ENCODE results near the gene PIGB.

GRCh38 chr15:55362641-55363040, 43.6 kb downstream of the PIGB start:
- TF ChIP-seq EZH2 (IDR thresholded peaks at IDR 0.05) (no peak), RAD21 (IDR thresholded peaks at IDR 0.05; ENCODE audit: low read depth) (no peak)

All from HCT116 (cell line).